Left lung (tissue), 10 donors: ENCODE data around the gene MKLN1. TPM values are rescaled to one million over a fixed set of nuclear protein-coding genes. Genes with fewer than 3 reads are reported as not detected.
A peak's percentile ranks its signal among the peaks of the same experiment; 100 is the strongest.

Experiments used
- ATAC-seq: fragments of 200-7000 bp; cut with Tn5 transposase; one replicate; pipeline ENCODE4 v1.9.1; 2020; ENCODE audit warnings: moderate library complexity
- DNase-seq, 4 donors: peaks; one replicate each; pipeline ENCODE4 v3.0.0-alpha.2; 2013 to 2020
- H3K27ac ChIP-seq, 2 donors: fragments of 200-600 bp; sonication (generic) in 1 of 2; one replicate each; pipeline versions ENCODE4 v1.5.0 to v1.8.0; 2020 to 2021
- H3K27me3 ChIP-seq, 2 donors: fragments of 200-600 bp; sonication (generic) in 1 of 2; one replicate each; pipeline versions ENCODE4 v1.5.0 to v1.8.0; 2020 to 2021
- H3K36me3 ChIP-seq, 2 donors: fragments of 200-600 bp; sonication (generic) in 1 of 2; one replicate each; pipeline versions ENCODE4 v1.5.0 to v1.8.0; 2020 to 2021
- H3K4me1 ChIP-seq, 2 donors: fragments of 200-600 bp; one replicate each; pipeline ENCODE4 v1.8.0; 2021
- H3K4me3 ChIP-seq, 2 donors: fragments of 200-600 bp; sonication (generic) in 1 of 2; one replicate each; pipeline versions ENCODE4 v1.5.0 to v1.8.0; 2020 to 2021; ENCODE audit warnings: mild to moderate bottlenecking in 1 of 2
- H3K9me3 ChIP-seq, 2 donors: fragments of 200-600 bp; sonication (generic) in 1 of 2; one replicate each; pipeline versions ENCODE4 v1.5.0 to v1.8.0; 2020 to 2021
- intact Hi-C, 2 donors: fragments of 100-400 bp; cut with DNase I; formaldehyde crosslinking; loops; one replicate each; pipeline versions ENCODE4 v1.11.2 to v1.14.2; 2022
- polyA plus RNA-seq, 6 donors: library from polyadenylated mRNA; unstranded; fragments of 120-200 nt; gene quantifications; one replicate each; pipeline ENCODE4 v1.2.1, GENCODE V29; 2013; ENCODE audit not compliant: insufficient read length in 6 of 6
- total RNA-seq, 2 donors: library from RNA; stranded (reverse); fragmentation: NEBNext Ultra II Directional; extraction: Animal tissue kit (Norgen Biotek cat#: 25700); gene quantifications; one replicate each; pipeline ENCODE4 v1.2.1, GENCODE V29; 2021
- TF ChIP-seq, protein P1 (sequence below), 2 donors: fragments of 200-600 bp; sonication (generic) in 1 of 2; IDR thresholded peaks; one replicate each; pipeline versions ENCODE4 v1.5.0 to v1.8.0; 2021; ENCODE audit warnings: antibody characterized with exemption in 2 of 2
- donor health status: DM: no; HTN: yes; CAD: no.
- donor health status: DM: no; HTN: no; CAD: no.

The MKLN1 gene
- total and polyA plus RNA-seq, 8 donors = 38.7 to 49.0 (median 44.5) TPM

DNA sequence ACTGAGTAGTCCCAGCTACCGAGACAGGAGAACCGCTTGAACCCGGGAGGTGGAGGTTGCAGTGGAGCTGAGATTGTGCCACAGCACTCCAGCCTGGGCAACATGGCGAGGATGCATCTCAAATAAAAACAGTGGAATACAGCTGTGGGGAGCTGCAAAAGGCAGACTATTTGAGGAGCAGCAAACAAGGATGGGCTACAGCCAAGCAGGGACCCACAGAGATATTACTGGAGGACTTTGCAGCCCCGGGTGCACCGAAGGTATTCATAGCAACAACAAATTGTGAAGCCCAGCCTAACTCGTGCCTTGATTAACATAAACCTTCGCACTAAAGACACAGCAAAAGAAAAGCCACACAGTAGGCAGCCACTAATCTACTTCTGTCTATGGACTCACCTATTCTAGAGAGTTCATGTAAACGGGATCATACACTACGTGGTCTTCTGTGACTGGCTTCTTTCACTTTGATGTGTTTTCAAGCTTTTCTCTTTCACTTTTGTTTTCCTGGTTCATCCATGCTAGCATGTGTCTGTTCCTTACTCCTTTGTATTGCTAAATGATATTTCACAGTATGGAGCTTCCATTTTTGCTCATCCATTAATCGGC, 194.8 kb downstream of the MKLN1 start:
- Histone ChIP-seq H3K27me3 (no peaks in the 10 kb centered on the region), H3K9me3 (no peaks in the 10 kb centered on the region), H3K27ac (peak overlapping the region; percentile 53 to 60), H3K4me1 (peaks cover 8 to 19% of the 10 kb centered on the region in 2 donors), H3K36me3 (no peaks in the 10 kb centered on the region), H3K4me3 (no peak overlapping the region)
- DNase-seq (no peak), ATAC-seq (no peak)
- TF ChIP-seq, protein P1, sequence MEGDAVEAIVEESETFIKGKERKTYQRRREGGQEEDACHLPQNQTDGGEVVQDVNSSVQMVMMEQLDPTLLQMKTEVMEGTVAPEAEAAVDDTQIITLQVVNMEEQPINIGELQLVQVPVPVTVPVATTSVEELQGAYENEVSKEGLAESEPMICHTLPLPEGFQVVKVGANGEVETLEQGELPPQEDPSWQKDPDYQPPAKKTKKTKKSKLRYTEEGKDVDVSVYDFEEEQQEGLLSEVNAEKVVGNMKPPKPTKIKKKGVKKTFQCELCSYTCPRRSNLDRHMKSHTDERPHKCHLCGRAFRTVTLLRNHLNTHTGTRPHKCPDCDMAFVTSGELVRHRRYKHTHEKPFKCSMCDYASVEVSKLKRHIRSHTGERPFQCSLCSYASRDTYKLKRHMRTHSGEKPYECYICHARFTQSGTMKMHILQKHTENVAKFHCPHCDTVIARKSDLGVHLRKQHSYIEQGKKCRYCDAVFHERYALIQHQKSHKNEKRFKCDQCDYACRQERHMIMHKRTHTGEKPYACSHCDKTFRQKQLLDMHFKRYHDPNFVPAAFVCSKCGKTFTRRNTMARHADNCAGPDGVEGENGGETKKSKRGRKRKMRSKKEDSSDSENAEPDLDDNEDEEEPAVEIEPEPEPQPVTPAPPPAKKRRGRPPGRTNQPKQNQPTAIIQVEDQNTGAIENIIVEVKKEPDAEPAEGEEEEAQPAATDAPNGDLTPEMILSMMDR (IDR thresholded peaks at IDR 0.05) = no peak
- intact Hi-C loops = no loop called here

DNA sequence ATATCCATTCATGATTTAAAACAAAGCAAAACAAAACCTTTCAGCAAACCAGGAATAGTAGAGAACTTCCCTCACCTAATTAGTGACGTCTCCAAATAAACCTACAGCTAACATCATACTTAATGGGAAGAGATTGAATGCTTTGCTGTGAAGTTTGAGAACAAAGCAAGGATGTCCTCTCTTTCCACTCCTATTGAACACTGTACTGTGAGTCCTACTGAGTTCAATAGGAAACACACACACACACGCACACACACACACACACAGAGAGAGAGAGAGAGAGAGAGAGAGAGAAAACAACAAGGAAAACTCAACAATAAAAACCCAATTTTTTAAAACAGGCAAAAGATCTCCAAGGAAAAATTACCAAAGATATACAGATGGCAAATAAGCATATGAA, 196.4 kb downstream of the MKLN1 start:
- no peaks in the 10 kb centered on the region for H3K9me3 ChIP-seq
- intact Hi-C loops = no loop called here
- H3K4me3 ChIP-seq = no peak overlapping the region

DNA sequence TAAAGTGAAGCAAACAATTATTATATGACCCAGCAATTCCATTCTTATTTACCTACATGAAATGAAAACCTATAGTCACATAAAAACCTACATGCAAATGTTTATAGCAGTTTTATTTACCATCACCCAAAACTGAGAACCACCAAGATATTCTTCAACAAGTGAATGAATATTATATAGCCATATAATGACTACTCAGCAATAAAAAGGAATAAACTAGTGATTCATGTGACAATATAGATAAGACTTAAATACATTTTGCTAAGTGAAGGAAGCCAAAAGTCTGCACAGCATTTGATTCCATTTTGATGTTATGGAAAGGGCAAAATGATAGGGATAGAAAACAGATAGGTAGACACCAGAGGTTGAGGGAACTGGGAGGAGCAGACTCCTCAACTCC, 197.0 kb downstream of the MKLN1 start:
- no peak for ATAC-seq
- H3K4me1 ChIP-seq = peaks cover 8 to 17% of the 10 kb centered on the region in 2 donors
- no peak overlapping the region for H3K27ac ChIP-seq

More for the DNA sequence above, 196.4 kb downstream of the MKLN1 start:
- Histone ChIP-seq H3K36me3 (no peaks in the 10 kb centered on the region), H3K4me1 (peaks cover 8 to 19% of the 10 kb centered on the region in 2 donors), H3K27ac (no peak overlapping the region), H3K27me3 (no peaks in the 10 kb centered on the region)
- DNase-seq (no peak), ATAC-seq (no peak)
- TF ChIP-seq, protein P1 (IDR thresholded peaks at IDR 0.05) = no peak

GRCh38 chr7:131525820-131526219, 198.1 kb downstream of the MKLN1 start:
- Histone ChIP-seq H3K9me3 (no peaks in the 10 kb centered on the region), H3K27me3 (no peaks in the 10 kb centered on the region), H3K36me3 (no peaks in the 10 kb centered on the region), H3K4me3 (no peak overlapping the region), H3K4me1 (peaks cover 8 to 11% of the 10 kb centered on the region in 2 donors), H3K27ac (no peak overlapping the region)
- ATAC-seq (no peak), DNase-seq (no peak)
- intact Hi-C loops = no loop called here
- TF ChIP-seq, protein P1 (IDR thresholded peaks at IDR 0.05) = no peak

More for the DNA sequence above, 197.0 kb downstream of the MKLN1 start:
- intact Hi-C loops = no loop called here
- H3K4me3 ChIP-seq = no peak overlapping the region
- H3K9me3 ChIP-seq = no peaks in the 10 kb centered on the region
- H3K36me3 ChIP-seq = no peaks in the 10 kb centered on the region
- no peaks in the 10 kb centered on the region for H3K27me3 ChIP-seq
- TF ChIP-seq, protein P1 (IDR thresholded peaks at IDR 0.05) = no peak
- DNase-seq = no peak

DNA sequence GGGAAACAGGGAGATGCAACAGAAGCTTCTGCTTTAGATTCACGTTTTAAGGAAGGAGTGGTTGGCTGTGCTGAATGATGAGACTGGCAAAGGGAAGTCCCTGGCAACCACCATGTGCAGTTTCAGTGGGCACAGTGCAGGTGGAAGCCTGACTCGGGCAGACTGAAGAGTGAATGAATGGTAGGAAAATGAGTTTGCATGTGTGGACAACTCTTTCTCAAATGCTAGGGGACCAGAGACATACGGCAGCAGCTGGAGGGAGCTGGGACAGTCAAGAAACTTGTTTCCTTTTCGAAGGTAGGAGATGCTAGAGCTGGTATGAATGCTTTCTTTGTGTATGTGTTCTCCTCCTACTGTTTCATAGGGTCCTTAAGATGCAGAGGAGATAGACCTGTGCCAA, 199.8 kb downstream of the MKLN1 start:
- intact Hi-C loops = no loop called here
- Histone ChIP-seq H3K27me3 (no peaks in the 10 kb centered on the region), H3K36me3 (no peaks in the 10 kb centered on the region), H3K4me3 (no peak overlapping the region), H3K4me1 (peaks cover 0 to 2% of the 10 kb centered on the region in 2 donors), H3K27ac (no peak overlapping the region), H3K9me3 (no peaks in the 10 kb centered on the region)
- no peak for DNase-seq
- ATAC-seq = no peak
- TF ChIP-seq, protein P1 (IDR thresholded peaks at IDR 0.05) = no peak
